DND-41 (cell line): ENCODE data around the gene GRIN1.

ENCODE experiments used
- ATAC-seq: fragments of 200-7000 bp; cut with Tn5 transposase; 3 replicates; pipeline ENCODE4 v1.9.1; 2021; ENCODE audit warnings: low read depth; ENCODE audit not compliant: insufficient read depth
- DNase-seq: peaks from one replicate; pipeline ENCODE4 v3.0.0-alpha.2; 2020
- H2AFZ ChIP-seq: 2 replicates; pipeline ENCODE4 v1.6.0; 2012; ENCODE audit warnings: low read depth, low read length
- H3K27ac ChIP-seq: 2 replicates; pipeline ENCODE4 v1.5.1; 2012; ENCODE audit warnings: low read length, inconsistent platforms
- H3K27me3 ChIP-seq: fragments of 200-600 bp; sonication (generic); 2 replicates; pipeline ENCODE4 v1.6.0; 2012; ENCODE audit warnings: low read length, mild to moderate bottlenecking, inconsistent platforms; ENCODE audit not compliant: insufficient read depth, poor library complexity
- H3K36me3 ChIP-seq: 2 replicates; pipeline ENCODE4 v1.5.1; 2012; ENCODE audit warnings: low read length, inconsistent platforms; ENCODE audit not compliant: insufficient read depth
- H3K4me1 ChIP-seq: 2 replicates; pipeline ENCODE4 v1.5.1; 2012; ENCODE audit warnings: mild to moderate bottlenecking, low read length; ENCODE audit not compliant: insufficient read depth
- H3K4me2 ChIP-seq: 2 replicates; pipeline ENCODE4 v1.6.0; 2012; ENCODE audit warnings: mild to moderate bottlenecking, moderate library complexity, low read length, inconsistent platforms; ENCODE audit not compliant: insufficient read depth
- H3K4me3 ChIP-seq, 2 experiments: fragments of 200-600 bp in 1 of 2; shearing (Covaris generic) in 1 of 2; 2 replicates each; pipeline ENCODE4 v1.5.1; 2012 to 2016; ENCODE audit warnings: inconsistent platforms in 2 of 2, low read length in 2 of 2, mild to moderate bottlenecking in 2 of 2, low read depth in 1 of 2, moderate library complexity in 1 of 2
- H3K79me2 ChIP-seq: 2 replicates; pipeline ENCODE4 v1.6.0; 2012; ENCODE audit warnings: low read length, inconsistent platforms; ENCODE audit not compliant: insufficient read depth
- H3K9ac ChIP-seq: 2 replicates; pipeline ENCODE4 v1.6.0; 2012; ENCODE audit warnings: low read depth, mild to moderate bottlenecking, inconsistent platforms, low read length, moderate library complexity
- H3K9me3 ChIP-seq: 2 replicates; pipeline ENCODE4 v1.5.1; 2012; ENCODE audit warnings: low read length, moderate library complexity, mild to moderate bottlenecking, inconsistent platforms; ENCODE audit not compliant: insufficient read depth, severe bottlenecking
- H4K20me1 ChIP-seq: 2 replicates; pipeline ENCODE4 v1.6.0; 2012; ENCODE audit warnings: low read length; ENCODE audit not compliant: insufficient read depth
- CTCF ChIP-seq: IDR thresholded peaks from 2 replicates; pipeline ENCODE4 v1.5.1; 2012; ENCODE audit warnings: borderline replicate concordance, low read length, moderate library complexity, mild to moderate bottlenecking; ENCODE audit not compliant: poor library complexity, severe bottlenecking; ENCODE audit errors: extremely low read depth
- EZH2 ChIP-seq: IDR thresholded peaks from 3 replicates; pipeline ENCODE4 v1.6.1; 2012; ENCODE audit warnings: borderline replicate concordance, low read depth, mild to moderate bottlenecking, moderate library complexity, low read length, inconsistent platforms; ENCODE audit not compliant: severe bottlenecking

GRIN1 gene

GRCh38 chr9:137127301-137128157 lies 11.4 kb upstream of the GRIN1 start:
- Histone ChIP-seq H2AFZ (peak overlapping the region; percentile 70), H3K79me2 (peaks cover 40% of the 10 kb centered on the region), H4K20me1 (no peaks in the 10 kb centered on the region), H3K27me3 (no peaks in the 10 kb centered on the region), H3K4me1 (peaks cover 42% of the 10 kb centered on the region), H3K4me3 (peak overlapping the region; percentile 85 to 98), H3K9ac (peak overlapping the region; percentile 91), H3K36me3 (no peaks in the 10 kb centered on the region; the same call in 1 of the 2 replicates), H3K4me2 (peak overlapping the region; percentile 87), H3K9me3 (no peaks in the 10 kb centered on the region), H3K27ac (peak overlapping the region; percentile 91)
- ATAC-seq (peak; percentile 37), DNase-seq (peak; percentile 72)
- TF ChIP-seq CTCF (no peak), EZH2 (no peak)

GRCh38 chr9:137128158-137128861 lies 10.6 kb upstream of the GRIN1 start:
- Histone ChIP-seq H2AFZ (peak overlapping the region; percentile 96), H3K4me1 (peaks cover 38% of the 10 kb centered on the region), H3K9me3 (no peaks in the 10 kb centered on the region), H3K27me3 (no peaks in the 10 kb centered on the region), H3K4me2 (peak overlapping the region; percentile 87), H3K4me3 (peak overlapping the region; percentile 85 to 98), H3K9ac (peak overlapping the region; percentile 91), H3K27ac (peak overlapping the region; percentile 91), H3K79me2 (peaks cover 40% of the 10 kb centered on the region), H3K36me3 (no peaks in the 10 kb centered on the region; the same call in 1 of the 2 replicates), H4K20me1 (no peaks in the 10 kb centered on the region)
- ATAC-seq (peak; percentile 64), DNase-seq (peak; percentile 73)
- TF ChIP-seq EZH2, result no peak
- TF ChIP-seq CTCF, result no peak

- ATAC-seq, result peak; percentile 0; the same call in 1 of the 3 replicates
- peak overlapping the region; percentile 91 for H3K27ac ChIP-seq
Observed at GRCh38 chr9:137128862-137129455, 10.0 kb upstream of the GRIN1 start.

More at GRCh38 chr9:137128862-137129455, 10.0 kb upstream of the GRIN1 start:
- H3K36me3 ChIP-seq, result no peaks in the 10 kb centered on the region; the same call in 1 of the 2 replicates
- H3K27me3 ChIP-seq, result no peaks in the 10 kb centered on the region
- peak overlapping the region; percentile 85 to 98 for H3K4me3 ChIP-seq
- no peaks in the 10 kb centered on the region for H3K9me3 ChIP-seq
- H2AFZ ChIP-seq, result peak overlapping the region; percentile 96
- peak; percentile 33 for DNase-seq
- no peaks in the 10 kb centered on the region for H4K20me1 ChIP-seq
- peaks cover 36% of the 10 kb centered on the region for H3K4me1 ChIP-seq
- H3K4me2 ChIP-seq, result peak overlapping the region; percentile 87
- TF ChIP-seq CTCF (no peak), EZH2 (no peak)
- peak overlapping the region; percentile 91 for H3K9ac ChIP-seq
- H3K79me2 ChIP-seq, result peaks cover 40% of the 10 kb centered on the region
